ENCODE measurements around the gene ELFN1.

The ELFN1 gene

DNA sequence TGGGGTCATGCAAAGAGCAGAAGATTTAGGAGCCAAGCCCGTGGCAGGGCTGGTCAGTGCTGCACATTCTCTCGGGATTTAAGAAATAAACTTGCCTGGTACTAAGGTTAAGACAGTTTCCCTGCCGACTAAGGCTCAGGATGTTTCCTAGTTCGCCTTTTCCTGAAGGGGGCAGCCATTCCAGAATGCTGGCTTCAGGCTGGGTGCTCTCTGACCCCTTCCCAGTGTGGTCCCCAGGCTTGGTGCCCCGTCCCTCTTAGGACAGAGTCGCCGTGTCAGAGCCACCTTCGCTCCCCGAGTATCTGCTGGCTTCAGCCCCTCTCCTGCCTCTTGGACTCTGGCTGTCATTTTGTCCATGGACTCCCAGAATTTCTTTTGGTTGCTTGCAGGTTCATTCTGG lies 117.2 kb downstream of the ELFN1 start:
- Histone ChIP-seq H3K4me3 (ENCODE audit: insufficient read depth, low read depth, low read length) (no peak overlapping the region), H3K27ac (ENCODE audit: insufficient read depth, low read depth, low read length, poor library complexity, severe bottlenecking) (no peak overlapping the region), H3K36me3 (ENCODE audit: control insufficient read depth, insufficient read depth, low read length) (no peaks in the 10 kb centered on the region), H3K9me3 (ENCODE audit: control insufficient read depth, low read length) (no peaks in the 10 kb centered on the region), H3K4me1 (ENCODE audit: control insufficient read depth, insufficient read depth, low read length) (no peaks in the 10 kb centered on the region), H3K27me3 (ENCODE audit: control insufficient read depth, insufficient read depth, low read length, poor library complexity, severe bottlenecking) (no peaks in the 10 kb centered on the region)
- WGBS, 2 experiments = 82 to 84% methylated on average over 9 of the region's 9 CpGs

DNA sequence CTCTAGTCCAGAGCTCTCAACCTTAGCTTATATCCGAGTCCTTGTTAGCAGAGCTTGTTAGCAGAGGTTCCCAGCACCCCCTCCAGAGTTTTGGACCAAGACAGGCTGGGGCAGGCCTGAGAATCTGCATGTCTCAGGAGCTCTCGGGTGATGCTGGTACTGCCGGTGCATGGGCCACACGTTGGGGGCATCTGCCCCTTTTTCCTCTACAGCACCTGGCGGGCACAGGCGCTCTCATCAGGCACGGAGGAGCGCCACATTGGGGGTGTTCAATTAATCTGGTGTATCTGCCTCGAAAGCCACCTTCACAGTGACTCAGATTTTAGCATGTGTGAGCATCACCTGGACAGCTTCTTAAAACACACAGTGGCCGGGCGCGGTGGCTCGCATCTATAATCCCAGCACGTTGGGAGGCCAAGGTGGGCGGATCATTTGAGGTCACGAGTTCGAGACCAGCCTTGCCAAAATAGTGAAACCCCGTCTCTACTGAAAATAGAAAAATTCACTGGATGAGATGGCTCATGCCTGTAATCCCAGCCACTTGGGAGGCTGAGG lies 117.7 kb downstream of the ELFN1 start:
- 92 to 94% methylated on average over 18 of the region's 18 CpGs for WGBS, 2 experiments
- no peaks in the 10 kb centered on the region for H3K4me1 ChIP-seq (ENCODE audit: control insufficient read depth, insufficient read depth, low read length)
- no peaks in the 10 kb centered on the region for H3K27me3 ChIP-seq (ENCODE audit: control insufficient read depth, insufficient read depth, low read length, poor library complexity, severe bottlenecking)
- H3K36me3 ChIP-seq (ENCODE audit: control insufficient read depth, insufficient read depth, low read length) = no peaks in the 10 kb centered on the region
- H3K4me3 ChIP-seq (ENCODE audit: insufficient read depth, low read depth, low read length) = no peak overlapping the region
- no peak overlapping the region for H3K27ac ChIP-seq (ENCODE audit: insufficient read depth, low read depth, low read length, poor library complexity, severe bottlenecking)
- H3K9me3 ChIP-seq (ENCODE audit: control insufficient read depth, low read length) = no peaks in the 10 kb centered on the region

DNA sequence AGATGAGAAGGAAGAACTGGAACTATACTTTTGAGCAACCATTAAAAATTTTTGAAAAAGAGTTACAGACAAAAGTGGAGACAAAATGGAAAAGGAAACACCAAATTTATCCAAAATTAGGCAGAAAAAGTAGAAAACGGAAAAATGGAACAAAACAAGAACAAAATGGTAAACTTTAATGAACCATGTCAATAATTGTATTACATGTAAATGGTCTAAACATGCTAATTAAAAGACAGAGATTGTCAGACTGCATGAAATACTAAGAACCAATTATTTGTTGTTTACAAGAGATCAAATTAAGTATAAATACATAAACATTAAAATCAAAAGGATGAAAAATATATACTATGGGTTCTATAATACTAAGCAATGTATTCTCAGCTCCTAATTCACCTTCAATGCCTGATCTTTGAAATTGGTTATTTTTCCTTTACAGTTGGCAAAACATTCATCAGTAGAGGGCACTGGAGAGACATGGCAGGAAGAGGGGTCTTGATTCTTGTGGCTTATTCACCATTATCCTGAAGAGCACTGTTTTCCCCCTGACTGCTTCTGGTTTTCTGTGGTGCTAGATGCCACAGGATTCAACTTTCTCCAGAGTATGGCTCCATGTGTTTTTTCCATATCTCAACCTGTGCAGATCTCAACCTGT lies 124.9 kb downstream of the ELFN1 start:
- no peaks in the 10 kb centered on the region for H3K9me3 ChIP-seq (ENCODE audit: control insufficient read depth, low read length)
- WGBS, 2 experiments = 42% methylated on average over 1 of the region's 1 CpG; no CpG with 5 or more reads in 1 of the 2 experiments
- H3K27me3 ChIP-seq (ENCODE audit: control insufficient read depth, insufficient read depth, low read length, poor library complexity, severe bottlenecking) = no peaks in the 10 kb centered on the region

More for the DNA sequence above, 124.9 kb downstream of the ELFN1 start:
- Histone ChIP-seq H3K27ac (ENCODE audit: insufficient read depth, low read depth, low read length, poor library complexity, severe bottlenecking) (no peak overlapping the region), H3K36me3 (ENCODE audit: control insufficient read depth, insufficient read depth, low read length) (no peaks in the 10 kb centered on the region), H3K4me3 (ENCODE audit: insufficient read depth, low read depth, low read length) (no peak overlapping the region), H3K4me1 (ENCODE audit: control insufficient read depth, insufficient read depth, low read length) (no peaks in the 10 kb centered on the region)
